Endothelial cell of umbilical vein (primary cell): ENCODE measurements around the gene RNF112. TPM values are rescaled to one million over a fixed set of nuclear protein-coding genes. Genes with fewer than 3 reads are reported as not detected.
A peak's percentile ranks its signal among the peaks of the same experiment; 100 is the strongest.

ENCODE experiments used
- BruUV-seq: library from RNA; stranded (reverse); fragments of 400-500 nt; replicated peaks from 2 replicates; lab custom pipeline; 2021; lab: Mats Ljungman, UMichigan
- CTCF ChIA-PET: fragments of 300-600, 350-600 bp; sonication (Branson Sonifier 250); formaldehyde crosslinking; loops from one replicate; lab custom pipeline; 2021; ENCODE audit warnings: antibody characterized with exemption, inconsistent platforms; lab: Charles Lee
- POLR2A ChIA-PET: fragments of 300-600, 350-600 bp; sonication (Branson Sonifier 250); formaldehyde crosslinking; loops from one replicate; lab custom pipeline; 2021; ENCODE audit warnings: antibody characterized with exemption, inconsistent platforms; lab: Charles Lee
- DNase-seq: peaks from one replicate; pipeline ENCODE4 v3.0.0-alpha.2; 2011; ENCODE audit warnings: low read depth, low spot score
- FAIRE-seq: peaks from 2 replicates; lab custom pipeline; 2011; peaks lifted over from hg19 to GRCh38; lab: Jason Lieb, UNC
- H2AFZ ChIP-seq: 2 replicates; pipeline ENCODE4 v1.6.0; 2012; ENCODE audit warnings: low read depth, low read length, control low read depth, inconsistent platforms
- H3K27ac ChIP-seq: 2 replicates; pipeline ENCODE4 v1.5.1; 2011; ENCODE audit warnings: low read depth, mild to moderate bottlenecking, control low read depth, low read length, moderate library complexity; ENCODE audit not compliant: insufficient read depth
- H3K27me3 ChIP-seq, 2 experiments: 2 replicates each; pipeline versions ENCODE4 v1.6.0 to v1.6.1; 2011; ENCODE audit warnings: low read length in 2 of 2, mixed read lengths in 1 of 2; ENCODE audit not compliant: control insufficient read depth in 2 of 2, insufficient read depth in 2 of 2
- H3K36me3 ChIP-seq, 2 experiments: 2 replicates in 1 of 2; 3 replicates in 1 of 2; pipeline ENCODE4 v1.5.1; 2011; ENCODE audit warnings: low read length in 2 of 2, mild to moderate bottlenecking in 1 of 2, moderate library complexity in 1 of 2; ENCODE audit not compliant: control insufficient read depth in 2 of 2, insufficient read depth in 2 of 2; ENCODE audit errors: extremely low read depth in 1 of 2
- H3K4me1 ChIP-seq: 3 replicates; pipeline ENCODE4 v1.5.1; 2011; ENCODE audit warnings: mild to moderate bottlenecking, low read length; ENCODE audit not compliant: control insufficient read depth, insufficient read depth; ENCODE audit errors: extremely low read depth
- H3K4me2 ChIP-seq: 2 replicates; pipeline ENCODE4 v1.6.1; 2011; ENCODE audit warnings: low read length, control low read depth, mixed read lengths; ENCODE audit not compliant: insufficient read depth
- H3K4me3 ChIP-seq, 3 experiments: fragments of 200-600 bp in 1 of 3; sonication (generic), shearing (Covaris generic) in 1 of 3; replicated peaks in 1 of 3; 2 replicates each; pipeline ENCODE4 v1.5.1; 2011 to 2016; ENCODE audit warnings: control low read depth in 3 of 3, low read length in 3 of 3, mild to moderate bottlenecking in 2 of 3, inconsistent platforms in 1 of 3, low read depth in 1 of 3, moderate library complexity in 1 of 3; ENCODE audit not compliant: insufficient read depth in 1 of 3
- H3K79me2 ChIP-seq: 2 replicates; pipeline ENCODE4 v1.6.0; 2012; ENCODE audit warnings: low read length, inconsistent platforms; ENCODE audit not compliant: control insufficient read depth, insufficient read depth
- H3K9ac ChIP-seq: replicated peaks from 2 replicates; pipeline ENCODE3; 2011; ENCODE audit warnings: low read length, control low read depth; ENCODE audit not compliant: insufficient read depth; ENCODE audit errors: extremely low read depth
- H3K9me1 ChIP-seq: replicated peaks from 3 replicates; pipeline ENCODE4 v1.6.0; 2011; ENCODE audit warnings: mild to moderate bottlenecking, low read length; ENCODE audit not compliant: control insufficient read depth, insufficient read depth; ENCODE audit errors: extremely low read depth
- H3K9me3 ChIP-seq: replicated peaks from 2 replicates; pipeline ENCODE4 v1.5.1; 2012; ENCODE audit warnings: low read length, inconsistent platforms; ENCODE audit not compliant: control insufficient read depth, insufficient read depth
- H4K20me1 ChIP-seq: replicated peaks from 2 replicates; pipeline ENCODE3; 2011; ENCODE audit warnings: mild to moderate bottlenecking, low read length; ENCODE audit not compliant: control insufficient read depth, insufficient read depth; ENCODE audit errors: extremely low read depth
- EZH2 ChIP-seq: IDR thresholded peaks from 2 replicates; pipeline ENCODE4 v1.6.1; 2012; ENCODE audit warnings: borderline replicate concordance, low read depth, mild to moderate bottlenecking, moderate library complexity, low read length, inconsistent platforms; ENCODE audit not compliant: severe bottlenecking
- FOS ChIP-seq: IDR thresholded peaks from 2 replicates; pipeline ENCODE4 v1.6.1; 2011; ENCODE audit warnings: mild to moderate bottlenecking, low read length, moderate library complexity, borderline replicate concordance; ENCODE audit not compliant: insufficient read depth
- GATA2 ChIP-seq: IDR thresholded peaks from 2 replicates; pipeline ENCODE4 v1.7.0; 2011; ENCODE audit warnings: low read depth, mild to moderate bottlenecking, moderate library complexity, mixed read lengths, low read length; ENCODE audit not compliant: insufficient read length, insufficient read depth
- JUN ChIP-seq: IDR thresholded peaks from 2 replicates; pipeline ENCODE4 v1.6.1; 2011; ENCODE audit warnings: borderline replicate concordance, low read depth; ENCODE audit not compliant: insufficient read length, insufficient read depth
- MYC ChIP-seq: IDR thresholded peaks from one replicate; pipeline ENCODE4 v1.6.1; 2011; ENCODE audit warnings: mild to moderate bottlenecking, low read depth, low read length
- POLR2A ChIP-seq: IDR thresholded peaks from 2 replicates; pipeline ENCODE4 v1.6.1; 2012; ENCODE audit warnings: low read depth, mild to moderate bottlenecking, control low read depth, low read length
- POLR2AphosphoS5 ChIP-seq: IDR thresholded peaks from 2 replicates; pipeline ENCODE4 v1.6.1; 2012; ENCODE audit warnings: low read depth, mild to moderate bottlenecking, control low read depth, low read length, moderate library complexity; ENCODE audit not compliant: insufficient read depth
- dilution Hi-C: fragments of 300-500 bp; cut with MboI; formaldehyde crosslinking; loops from one replicate; pipeline ENCODE4 v1.15.0; 2019; ENCODE audit warnings: low sequenced_read_pairs; ENCODE audit not compliant: extremely low pct_ligation_motif_present
- intact Hi-C: fragments of 100-400 bp; cut with micrococcal nuclease; formaldehyde crosslinking; loops from one replicate; pipeline ENCODE4 v1.10.0; 2022
- polyA plus RNA-seq, 4 experiments: library from polyadenylated mRNA; depleted of rRNA in 3 of 4; stranded (reverse) in 3 of 4; unstranded in 1 of 4; fragments of >200 nt; gene quantifications; 2 replicates each; pipeline versions ENCODE4 v1.2.1 to v1.2.3, GENCODE V29; 2011 to 2012; ENCODE audit warnings: missing spikeins in 1 of 4
- total RNA-seq: library from RNA; stranded (reverse); gene quantifications from 2 replicates; pipeline ENCODE4 v1.2.3, GENCODE V29; 2021
- TF ChIP-seq, protein P1 (sequence below), 2 donors: IDR thresholded peaks; 1 replicate in 1 of 2; 2 replicates in 1 of 2; pipeline ENCODE4 v1.5.1; 2011; ENCODE audit warnings: low read length in 2 of 2, mild to moderate bottlenecking in 2 of 2, moderate library complexity in 2 of 2, control low read depth in 1 of 2, inconsistent platforms in 1 of 2, low read depth in 1 of 2; ENCODE audit not compliant: insufficient read depth in 1 of 2; ENCODE audit errors: extremely low read depth in 1 of 2
- TF ChIP-seq, protein P2 (sequence below): IDR thresholded peaks from 2 replicates; pipeline ENCODE4 v1.6.1; 2011; ENCODE audit not compliant: insufficient read depth, insufficient read length

Gene RNF112
- total and polyA plus RNA-seq, 2 donors (not counting 3 experiments of a cell fraction or from before 2014, with no cell fraction given): 0.06 to 0.11 TPM

DNA sequence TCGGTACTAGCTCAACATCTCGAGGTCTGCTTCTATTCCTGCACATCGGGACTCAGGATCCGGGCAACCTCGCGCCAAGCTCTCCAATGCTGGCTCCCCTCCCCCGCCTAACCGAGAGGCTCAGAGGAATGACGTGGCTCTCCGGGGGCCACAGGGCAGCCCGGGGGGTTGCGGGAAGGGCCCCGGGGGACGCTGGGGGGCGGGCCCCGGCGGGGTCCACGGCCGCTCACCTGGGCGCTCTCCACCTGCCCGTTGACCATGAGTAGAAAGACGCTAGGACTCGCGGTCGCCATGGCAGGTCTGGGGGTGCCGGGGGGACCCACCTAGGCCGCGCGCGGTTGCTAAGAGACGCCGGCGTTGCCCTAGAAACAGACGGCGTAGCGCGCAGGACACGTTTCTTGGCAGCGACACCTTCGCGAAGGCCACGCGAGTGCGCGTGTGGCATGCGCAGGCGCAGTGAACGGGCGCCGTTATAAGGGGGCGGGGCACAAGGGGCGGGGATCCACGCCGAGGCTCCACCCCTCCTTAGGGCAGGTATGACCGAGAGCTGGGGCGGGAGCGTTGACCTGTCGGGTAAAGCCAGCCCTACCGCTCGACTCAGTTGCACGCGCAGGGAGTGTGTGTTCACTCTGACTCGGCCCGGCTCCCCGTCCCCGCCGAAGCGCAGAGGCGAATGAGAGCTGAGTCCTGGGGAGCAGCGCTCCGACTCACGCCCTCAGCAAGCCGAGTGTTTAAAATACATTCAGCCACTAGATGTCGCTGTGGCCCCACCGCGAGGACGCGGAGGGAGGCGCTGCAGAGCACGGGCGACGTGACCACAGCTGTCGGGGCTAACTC is 48.5 kb upstream of the RNF112 start, which contains the start of gene B9D1:
TSS of gene B9D1 (minus strand) at position 447 of the 837 bp plus-strand sequence. CDS start at position 293, 154 bp downstream.
- no peaks in the 10 kb centered on the region for H3K79me2 ChIP-seq
- DNase-seq: peak; percentile 93
- H4K20me1 ChIP-seq: no peaks in the 10 kb centered on the region
- BruUV-seq: no TSS peak
- ChIA-PET POLR2A (interaction anchor here (0.5 to 1.8 kb wide), 3 partner anchors 9 to 119 kb away, joined by 3 to 15 read pairs (median 4); partner anchors contain the start of gene MAPK7), CTCF (interaction anchor here (0.6 to 2.9 kb wide), 49 partner anchors 8 to 755 kb away, joined by 3 to 169 read pairs (median 5); partner anchors contain the start of genes ALDH3A2, MAPK7, RNF112 and SLC47A1)
- no peaks in the 10 kb centered on the region for H3K27me3 ChIP-seq
- H3K4me3 ChIP-seq: peak within 1 kb of the TSS; percentile 53 to 66 (median 60)
- no peaks in the 10 kb centered on the region for H3K9me3 ChIP-seq
- peak within 1 kb of the TSS; percentile 59 for H3K9ac ChIP-seq
- dilution Hi-C loops: no loop called here
- H3K27ac ChIP-seq: peak within 1 kb of the TSS; percentile 49
- peaks cover 8% of the 10 kb centered on the region for H3K4me1 ChIP-seq
- peak; percentile 88 for FAIRE-seq
- TF ChIP-seq EZH2 (no peak), POLR2AphosphoS5 (peak; percentile 44), GATA2 (no peak), MYC (no peak), POLR2A (peak; percentile 10), JUN (no peak), FOS (no peak)
- TF ChIP-seq, protein P1, sequence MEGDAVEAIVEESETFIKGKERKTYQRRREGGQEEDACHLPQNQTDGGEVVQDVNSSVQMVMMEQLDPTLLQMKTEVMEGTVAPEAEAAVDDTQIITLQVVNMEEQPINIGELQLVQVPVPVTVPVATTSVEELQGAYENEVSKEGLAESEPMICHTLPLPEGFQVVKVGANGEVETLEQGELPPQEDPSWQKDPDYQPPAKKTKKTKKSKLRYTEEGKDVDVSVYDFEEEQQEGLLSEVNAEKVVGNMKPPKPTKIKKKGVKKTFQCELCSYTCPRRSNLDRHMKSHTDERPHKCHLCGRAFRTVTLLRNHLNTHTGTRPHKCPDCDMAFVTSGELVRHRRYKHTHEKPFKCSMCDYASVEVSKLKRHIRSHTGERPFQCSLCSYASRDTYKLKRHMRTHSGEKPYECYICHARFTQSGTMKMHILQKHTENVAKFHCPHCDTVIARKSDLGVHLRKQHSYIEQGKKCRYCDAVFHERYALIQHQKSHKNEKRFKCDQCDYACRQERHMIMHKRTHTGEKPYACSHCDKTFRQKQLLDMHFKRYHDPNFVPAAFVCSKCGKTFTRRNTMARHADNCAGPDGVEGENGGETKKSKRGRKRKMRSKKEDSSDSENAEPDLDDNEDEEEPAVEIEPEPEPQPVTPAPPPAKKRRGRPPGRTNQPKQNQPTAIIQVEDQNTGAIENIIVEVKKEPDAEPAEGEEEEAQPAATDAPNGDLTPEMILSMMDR (IDR thresholded peaks at IDR 0.05; ENCODE audit: extremely low read depth in 1 of 2, insufficient read depth in 1 of 2, low read depth in 1 of 2, low read length in 2 of 2): peak; percentile 88 to 95
- TF ChIP-seq, protein P2, sequence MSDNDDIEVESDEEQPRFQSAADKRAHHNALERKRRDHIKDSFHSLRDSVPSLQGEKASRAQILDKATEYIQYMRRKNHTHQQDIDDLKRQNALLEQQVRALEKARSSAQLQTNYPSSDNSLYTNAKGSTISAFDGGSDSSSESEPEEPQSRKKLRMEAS: peak; percentile 68
- intact Hi-C loops: loop anchor here (1.0 kb wide), 6 partner anchors 16 to 400 kb away; partner anchors contain the start of genes ALDH3A2 and MAPK7
- peak within 1 kb of the TSS; percentile 88 for H3K4me2 ChIP-seq
- H2AFZ ChIP-seq: peak within 1 kb of the TSS; percentile 89
- H3K9me1 ChIP-seq: no peaks in the 10 kb centered on the region
- peaks cover 0 to 2% of the 10 kb centered on the region in 2 experiments for H3K36me3 ChIP-seq
